ENCODE results near the gene MYRFL.

Gene MYRFL

DNA sequence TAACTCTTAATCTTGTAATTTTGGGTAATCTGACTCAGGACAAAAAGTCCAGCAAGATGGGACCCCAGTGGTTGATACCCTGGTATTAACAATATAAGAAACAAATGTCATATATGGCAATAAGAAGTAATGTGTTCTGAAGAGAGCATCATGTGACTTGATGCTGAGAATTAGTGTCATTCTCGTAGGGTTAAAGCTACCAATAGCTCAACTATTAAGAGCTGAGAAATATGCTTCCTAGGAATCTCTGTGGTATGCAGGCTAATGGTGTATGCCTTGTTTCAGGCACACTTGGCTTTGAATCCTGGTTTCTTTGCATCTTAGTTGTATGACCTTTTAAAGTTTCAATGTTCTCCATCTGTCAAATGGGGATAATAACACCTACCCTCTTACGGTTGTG, 9.1 kb downstream of the MYRFL start:
- TF ChIP-seq, protein P1, sequence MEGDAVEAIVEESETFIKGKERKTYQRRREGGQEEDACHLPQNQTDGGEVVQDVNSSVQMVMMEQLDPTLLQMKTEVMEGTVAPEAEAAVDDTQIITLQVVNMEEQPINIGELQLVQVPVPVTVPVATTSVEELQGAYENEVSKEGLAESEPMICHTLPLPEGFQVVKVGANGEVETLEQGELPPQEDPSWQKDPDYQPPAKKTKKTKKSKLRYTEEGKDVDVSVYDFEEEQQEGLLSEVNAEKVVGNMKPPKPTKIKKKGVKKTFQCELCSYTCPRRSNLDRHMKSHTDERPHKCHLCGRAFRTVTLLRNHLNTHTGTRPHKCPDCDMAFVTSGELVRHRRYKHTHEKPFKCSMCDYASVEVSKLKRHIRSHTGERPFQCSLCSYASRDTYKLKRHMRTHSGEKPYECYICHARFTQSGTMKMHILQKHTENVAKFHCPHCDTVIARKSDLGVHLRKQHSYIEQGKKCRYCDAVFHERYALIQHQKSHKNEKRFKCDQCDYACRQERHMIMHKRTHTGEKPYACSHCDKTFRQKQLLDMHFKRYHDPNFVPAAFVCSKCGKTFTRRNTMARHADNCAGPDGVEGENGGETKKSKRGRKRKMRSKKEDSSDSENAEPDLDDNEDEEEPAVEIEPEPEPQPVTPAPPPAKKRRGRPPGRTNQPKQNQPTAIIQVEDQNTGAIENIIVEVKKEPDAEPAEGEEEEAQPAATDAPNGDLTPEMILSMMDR (IDR thresholded peaks at IDR 0.05; ENCODE audit: low read depth, low read length) = no peak
- H3K4me3 ChIP-seq (ENCODE audit: low read depth, low read length) = no peak overlapping the region

DNA sequence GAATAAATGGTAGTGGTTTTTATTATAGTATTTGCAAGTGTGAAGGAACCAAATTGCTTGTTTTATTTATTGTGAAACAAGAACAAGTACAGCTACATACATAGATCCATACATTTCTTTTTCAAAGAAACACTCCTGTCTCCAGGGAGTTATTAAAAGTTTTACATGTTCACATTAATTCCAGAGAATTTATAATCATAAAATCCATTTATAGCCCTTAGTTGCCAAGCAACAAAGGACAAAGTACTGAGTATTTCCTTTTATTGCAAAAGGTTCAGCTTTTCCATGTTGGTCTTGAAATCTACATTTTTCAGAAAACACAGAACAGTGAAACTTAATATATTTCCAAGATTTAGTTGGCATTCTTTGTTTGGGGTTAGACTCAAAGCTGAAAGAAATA, 9.5 kb downstream of the MYRFL start:
- TF ChIP-seq, protein P1 (IDR thresholded peaks at IDR 0.05; ENCODE audit: low read depth, low read length) = no peak

DNA sequence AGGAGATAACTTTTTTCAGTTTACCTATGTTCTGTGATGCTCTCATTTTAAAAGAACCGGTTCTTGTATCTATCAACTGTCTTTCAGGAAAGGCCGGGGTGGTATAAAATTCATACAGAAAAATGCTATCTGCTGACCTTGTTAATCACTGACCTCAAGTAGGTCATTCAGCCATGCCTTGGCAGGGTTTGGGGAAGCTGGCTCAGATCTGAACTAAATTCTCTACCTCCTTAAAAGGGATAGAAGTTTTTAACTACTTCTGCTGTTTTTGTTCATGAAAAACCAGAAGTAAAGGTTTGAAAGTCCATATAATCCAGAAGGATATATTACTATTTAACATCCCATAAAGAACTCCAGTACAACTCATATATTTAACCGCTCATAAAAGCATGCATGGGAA, 10.1 kb downstream of the MYRFL start:
- TF ChIP-seq, protein P1 (IDR thresholded peaks at IDR 0.05; ENCODE audit: low read depth, low read length) = no peak

More for the DNA sequence above, 9.5 kb downstream of the MYRFL start:
- no peak overlapping the region for H3K4me3 ChIP-seq (ENCODE audit: low read depth, low read length)

DNA sequence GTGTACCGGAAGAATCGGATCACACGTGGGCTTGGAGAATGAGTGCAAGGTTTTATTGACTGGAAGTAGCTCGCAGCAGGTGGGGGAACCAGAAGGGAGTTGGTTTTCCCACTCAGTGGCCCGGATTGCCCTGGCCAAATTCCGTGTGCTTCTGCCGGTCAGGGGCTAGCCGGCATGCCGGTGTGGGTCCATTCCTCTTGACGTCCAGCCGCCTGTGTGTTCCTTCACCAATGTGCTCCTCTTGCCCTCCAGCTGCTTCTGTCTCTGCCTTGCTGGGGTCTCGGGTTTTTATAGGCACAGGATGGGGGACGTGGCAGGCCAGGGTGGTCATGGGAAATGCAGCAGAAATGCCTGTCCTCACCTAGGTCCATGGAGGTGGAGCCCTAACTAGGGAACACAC, 11.0 kb downstream of the MYRFL start:
- TF ChIP-seq, protein P1 (IDR thresholded peaks at IDR 0.05; ENCODE audit: low read depth, low read length) = no peak
- H3K4me3 ChIP-seq (ENCODE audit: low read depth, low read length) = no peak overlapping the region

More for the DNA sequence above, 10.1 kb downstream of the MYRFL start:
- no peak overlapping the region for H3K4me3 ChIP-seq (ENCODE audit: low read depth, low read length)

DNA sequence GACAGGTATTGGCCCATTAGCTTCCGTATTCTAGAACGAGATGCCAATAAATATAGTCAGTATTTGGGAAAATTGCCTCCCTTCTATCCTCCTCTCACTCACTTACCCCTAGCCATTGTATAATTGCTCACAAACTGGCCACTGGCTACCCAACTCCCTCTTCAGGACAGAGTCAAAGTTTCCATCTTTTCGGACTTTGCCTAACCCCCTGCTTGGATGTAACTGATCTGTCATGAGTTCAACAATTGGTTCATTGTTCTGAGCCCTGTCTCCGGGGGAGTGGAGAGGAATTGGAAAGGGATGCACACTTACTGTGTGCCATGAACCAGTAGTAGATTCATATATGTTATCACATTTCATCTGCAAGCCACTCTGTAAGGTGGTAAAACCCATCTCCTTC, 12.2 kb downstream of the MYRFL start:
- H3K4me3 ChIP-seq (ENCODE audit: low read depth, low read length) = no peak overlapping the region
- TF ChIP-seq, protein P1 (IDR thresholded peaks at IDR 0.05; ENCODE audit: low read depth, low read length) = no peak

DNA sequence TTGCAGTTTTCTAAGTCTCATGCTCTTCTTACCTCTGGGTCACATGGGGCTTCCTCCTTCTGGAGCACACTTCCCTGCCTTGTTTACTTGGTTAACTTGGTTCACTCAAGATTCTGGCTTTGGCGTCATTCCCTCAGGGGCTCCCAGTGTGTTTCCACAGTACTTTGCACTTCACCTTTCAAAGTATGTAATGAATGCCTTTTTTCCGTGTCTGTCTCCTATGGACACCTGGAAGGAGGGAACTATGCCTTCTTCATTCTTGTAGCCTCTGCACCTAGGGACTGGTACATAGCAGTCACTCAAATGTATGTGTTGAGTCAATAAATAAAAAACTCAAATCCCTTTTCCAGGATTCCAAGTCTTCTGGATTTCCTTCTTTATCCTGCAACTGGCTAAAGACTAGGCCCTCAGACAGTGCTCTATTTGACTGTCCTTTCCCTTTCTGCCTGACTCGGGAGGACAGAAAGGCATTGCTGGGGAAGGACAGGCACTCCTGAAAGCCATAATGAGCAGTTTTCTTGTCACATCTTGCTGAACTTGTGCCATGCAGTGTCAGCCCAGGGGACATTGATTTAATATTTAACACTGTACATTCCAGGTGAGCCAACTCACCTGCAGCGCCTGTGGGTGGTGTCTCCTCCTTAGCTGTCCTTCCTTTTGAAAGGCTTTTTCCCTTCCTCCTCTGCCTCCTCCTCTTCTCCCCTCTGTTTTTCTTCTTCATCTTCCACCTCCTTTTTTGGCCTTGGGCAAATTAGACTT, 12.8 kb downstream of the MYRFL start:
- TF ChIP-seq, protein P1 (IDR thresholded peaks at IDR 0.05; ENCODE audit: low read depth, low read length) = no peak

DNA sequence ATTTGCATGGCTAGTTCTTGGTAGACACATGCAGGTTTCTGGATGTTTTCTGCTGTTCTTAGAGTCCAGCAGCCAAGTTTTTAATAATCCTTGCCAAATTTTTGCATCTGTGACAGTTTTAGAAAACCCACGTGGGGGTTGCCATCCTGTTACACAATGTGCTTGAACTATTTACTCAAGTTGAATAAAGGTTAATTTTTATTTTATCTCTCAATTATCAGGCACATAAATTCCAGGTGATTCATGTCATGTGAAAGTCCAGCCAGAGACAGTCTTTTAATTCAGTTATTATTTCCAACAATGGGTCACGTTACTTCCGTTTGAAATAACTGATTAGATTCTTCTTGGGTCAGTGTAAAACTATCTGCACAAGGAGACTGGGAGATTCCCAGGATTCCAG, 15.7 kb downstream of the MYRFL start:
- TF ChIP-seq, protein P1 (IDR thresholded peaks at IDR 0.05; ENCODE audit: low read depth, low read length) = no peak
- no peak overlapping the region for H3K4me3 ChIP-seq (ENCODE audit: low read depth, low read length)

More for the DNA sequence above, 12.8 kb downstream of the MYRFL start:
- H3K4me3 ChIP-seq (ENCODE audit: low read depth, low read length) = no peak overlapping the region
